GM18519 (cell line): ENCODE results near the gene MUCL3.
"Not testable (repeated sequence)": the region's sequence is repeated elsewhere in the genome, so short reads cannot be mapped to it uniquely, and the experiment has no call there.

ENCODE experiments used
- ATAC-seq: cut with Tn5 transposase; IDR thresholded peaks from one replicate; pipeline ENCODE4 v1.9.1; 2021; ENCODE audit warnings: mild to moderate bottlenecking, moderate library complexity; ENCODE audit not compliant: unreplicated experiment, low FRiP score

The MUCL3 gene

GRCh38 chr6:30979141-30979540, 38.4 kb downstream of the MUCL3 start:
- no peak for ATAC-seq

DNA sequence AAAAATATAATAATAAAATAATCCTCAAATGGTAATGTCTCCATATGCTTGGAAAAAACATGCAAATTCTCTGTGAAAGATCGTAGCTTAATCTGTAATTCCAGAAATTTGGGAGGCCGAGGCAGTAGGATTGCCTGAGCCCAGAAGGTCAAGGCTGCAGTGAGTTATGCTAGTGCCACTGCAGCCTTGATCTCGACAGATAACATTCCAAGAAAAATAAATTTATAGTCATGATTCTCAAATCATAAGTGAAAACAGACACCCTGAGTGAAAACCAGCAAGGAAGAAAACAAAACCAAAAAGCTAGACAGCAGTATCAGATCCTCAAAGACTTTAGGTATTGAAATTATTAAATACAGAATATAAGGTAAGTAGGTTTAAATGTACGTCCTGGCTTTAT, 38.9 kb downstream of the MUCL3 start:
- ATAC-seq: no peak

GRCh38 chr6:30981942-30982772, 41.4 kb downstream of the MUCL3 start:
- no peak for ATAC-seq

- ATAC-seq: no peak
These were observed 42.7 kb downstream of the MUCL3 start, which contains the start of gene MUC21 for GRCh38 chr6:30983439-30983838. TSS of gene MUC21 (plus strand) at chr6:30983718. CDS start at chr6:30983959, 241 bp downstream.

DNA sequence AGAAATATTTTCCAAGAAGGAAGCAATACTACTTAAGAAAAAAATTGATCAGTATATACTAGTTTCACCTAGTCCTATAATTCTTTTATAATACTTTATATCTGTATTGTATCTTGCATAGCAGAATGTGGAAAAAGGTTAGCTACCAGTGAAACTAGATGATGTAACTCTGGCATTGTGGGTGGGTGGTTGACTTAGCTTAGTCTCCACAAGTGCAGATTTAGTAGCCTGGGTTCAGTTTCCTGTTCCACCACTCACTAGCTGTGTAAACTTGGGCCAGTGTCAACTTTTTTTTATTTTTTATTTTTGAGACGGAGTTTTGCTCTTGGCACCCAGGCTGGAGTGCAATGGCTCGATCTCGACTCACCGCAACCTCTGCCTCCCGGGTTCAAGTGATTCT, 44.7 kb downstream of the MUCL3 start:
- ATAC-seq: no peak

- ATAC-seq: no peak
These were observed 46.5 kb downstream of the MUCL3 start for GRCh38 chr6:30987304-30987703.

- ATAC-seq: no peak
These were observed 47.5 kb downstream of the MUCL3 start for GRCh38 chr6:30988209-30988825.

GRCh38 chr6:30990422-30991086, 49.8 kb downstream of the MUCL3 start:
- no peak for ATAC-seq

GRCh38 chr6:30991891-30992290, 51.1 kb downstream of the MUCL3 start:
- ATAC-seq: no peak

DNA sequence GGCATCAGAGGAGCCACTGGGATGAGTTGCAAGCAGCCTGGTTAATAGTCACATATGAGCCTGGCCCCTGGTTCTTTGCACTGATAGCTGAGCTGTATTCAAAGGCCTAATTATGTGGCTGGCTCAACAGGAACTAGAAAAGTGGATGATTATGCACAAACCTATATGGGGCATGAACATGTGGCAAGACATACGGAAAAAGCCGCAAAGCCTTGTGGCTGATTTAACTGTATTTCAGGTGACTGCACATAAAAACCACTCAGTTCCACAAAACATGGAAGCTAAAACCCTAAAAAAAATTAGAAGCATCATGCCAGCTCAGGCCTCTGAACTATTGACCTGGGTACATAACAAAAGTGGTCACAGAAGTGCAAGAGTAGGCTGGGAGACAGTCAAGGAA, 56.5 kb downstream of the MUCL3 start:
- ATAC-seq: no peak

GRCh38 chr6:30998785-30999184, 58.0 kb downstream of the MUCL3 start:
- no peak for ATAC-seq

DNA sequence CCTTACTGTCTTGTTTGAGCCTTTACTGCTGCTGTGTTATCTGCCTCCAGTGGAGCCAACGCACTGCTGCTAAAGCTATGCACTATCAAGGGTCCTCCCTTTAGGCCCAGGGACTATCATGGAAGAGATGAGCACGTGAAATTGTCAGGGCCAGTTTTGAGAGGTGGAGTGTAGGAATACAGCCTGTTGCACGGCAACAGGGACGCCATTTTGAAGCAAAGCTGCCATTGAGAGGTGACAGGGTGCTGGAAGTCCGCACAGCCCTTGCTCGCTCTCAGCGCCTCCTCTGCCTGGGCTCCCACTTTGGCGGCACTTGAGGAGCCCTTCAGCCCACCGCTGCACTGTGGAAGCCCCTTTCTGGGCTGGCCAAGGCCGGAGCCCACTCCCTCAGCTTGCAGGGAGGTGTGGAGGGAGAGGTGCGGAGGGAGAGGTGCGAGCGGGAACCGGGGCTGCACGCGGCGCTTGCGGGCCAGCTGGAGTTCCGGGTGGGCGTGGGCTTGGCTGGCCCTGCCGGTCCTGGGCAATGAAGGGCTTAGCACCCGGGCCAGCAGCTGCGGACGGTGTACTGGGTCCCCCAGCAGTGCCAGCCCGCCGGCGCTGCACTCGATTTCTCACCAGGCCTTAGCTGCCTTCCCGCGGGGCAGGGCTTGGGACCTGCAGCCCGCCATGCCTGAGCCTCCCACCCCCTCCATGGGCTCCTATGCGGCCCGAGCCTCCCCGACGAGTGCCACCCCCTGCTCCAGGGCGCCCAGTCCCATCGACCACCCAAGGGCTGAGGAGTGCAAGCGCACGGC, 59.5 kb downstream of the MUCL3 start:
- ATAC-seq: not testable (repeated sequence)

DNA sequence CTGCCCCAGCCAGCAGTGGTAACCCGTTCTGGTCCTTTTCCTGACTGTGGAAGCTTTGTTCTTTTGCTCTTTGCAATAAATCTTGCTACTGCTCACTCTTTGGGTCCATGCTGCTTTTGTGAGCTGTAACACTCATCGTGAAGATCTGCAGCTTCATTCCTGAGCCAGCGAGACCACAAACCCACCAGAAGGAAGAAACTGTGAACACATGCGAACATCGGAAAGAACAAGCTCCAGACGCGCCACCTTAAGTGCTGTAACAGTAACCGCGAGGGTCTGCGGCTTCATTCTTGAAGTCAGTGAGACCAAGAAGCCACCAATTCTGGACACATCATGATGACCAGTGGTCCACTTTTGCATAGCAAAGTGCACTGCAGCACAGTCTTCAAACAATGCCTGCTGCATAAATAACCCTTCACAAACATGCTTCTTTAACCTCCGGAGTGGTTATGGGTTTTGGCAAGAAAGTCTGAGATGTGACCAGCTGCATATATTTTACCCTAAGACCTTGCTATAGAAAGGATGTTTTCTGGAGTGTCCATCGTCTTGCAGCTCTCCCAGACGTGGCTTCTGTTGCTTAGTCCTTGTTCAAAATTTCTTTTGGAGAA, 60.6 kb downstream of the MUCL3 start:
- ATAC-seq: no peak

DNA sequence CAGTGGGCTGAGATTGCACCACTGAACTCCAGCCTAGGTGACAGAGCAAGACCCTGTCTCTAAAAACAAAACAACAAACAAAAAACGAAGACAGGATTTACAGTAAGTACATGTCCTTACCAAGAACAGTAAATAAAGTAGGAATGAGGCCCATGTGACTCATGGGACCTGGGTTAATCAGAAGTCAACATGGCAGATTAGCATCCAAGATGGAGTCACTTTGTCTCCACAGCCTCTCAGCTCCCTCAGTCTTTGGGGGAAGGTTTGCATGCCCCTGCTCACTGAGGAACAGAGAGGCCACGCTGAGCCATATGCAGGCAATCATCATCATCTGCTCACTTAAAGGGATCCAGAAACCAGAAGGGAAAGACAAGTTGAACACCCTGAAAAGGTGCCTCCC, 61.7 kb downstream of the MUCL3 start:
- no peak for ATAC-seq
